HepG2 (cell line): ENCODE data around the gene FHIT. TPM values are rescaled to one million over a fixed set of nuclear protein-coding genes. Genes with fewer than 3 reads are reported as not detected.
A peak's percentile ranks its signal among the peaks of the same experiment; 100 is the strongest.

Source experiments
- ATAC-seq: fragments of 200-7000 bp; cut with Tn5 transposase; 3 replicates; pipeline ENCODE4 v1.9.1; 2020; ENCODE audit warnings: mild to moderate bottlenecking, moderate library complexity
- BruUV-seq: library from RNA; stranded (reverse); fragments of 400-500 nt; replicated peaks from 2 replicates; lab custom pipeline; 2021; lab: Mats Ljungman, UMichigan
- CTCF ChIA-PET: fragments of 300-600 bp; formaldehyde crosslinking; extraction: SDS; loops from one replicate; lab custom pipeline; 2021; ENCODE audit warnings: low total read pairs, inconsistent platforms, low intra/inter-chr PET ratio; lab: Yijun Ruan, JAX
- POLR2A ChIA-PET: fragments of 350-600 bp; sonication (Branson Sonifier 250); formaldehyde crosslinking; loops from one replicate; lab custom pipeline; 2020; ENCODE audit warnings: antibody characterized with exemption, inconsistent platforms; lab: Yijun Ruan, JAX
- DNase-seq: peaks from one replicate; pipeline ENCODE4 v3.0.0-alpha.2; 2015; ENCODE audit warnings: low spot score
- FAIRE-seq: peaks from 3 replicates; lab custom pipeline; 2011; peaks lifted over from hg19 to GRCh38; lab: Jason Lieb, UNC
- H2AFZ ChIP-seq: one replicate; pipeline ENCODE4 v1.6.1; 2011; ENCODE audit warnings: low read length, inconsistent platforms
- H3K27ac ChIP-seq: fragments of 300-600 bp; 3 replicates; pipeline ENCODE4 v1.8.0; 2011; ENCODE audit warnings: mixed run types, mild to moderate bottlenecking, mixed read lengths, low read length, inconsistent platforms; ENCODE audit not compliant: insufficient read depth; ENCODE audit errors: extremely low read length
- H3K27me3 ChIP-seq, 2 experiments: fragments of 200-600 bp in 1 of 2; 2 replicates in 1 of 2; 3 replicates in 1 of 2; pipeline versions ENCODE4 v1.6.0 to v1.8.0; 2011; ENCODE audit warnings: low read length in 2 of 2, mild to moderate bottlenecking in 2 of 2, moderate library complexity in 2 of 2, inconsistent platforms in 1 of 2; ENCODE audit not compliant: insufficient read depth in 2 of 2, control insufficient read depth in 1 of 2
- H3K36me3 ChIP-seq, 2 experiments: fragments of 200-600 bp in 1 of 2; replicated peaks in 1 of 2; 2 replicates in 1 of 2; 3 replicates in 1 of 2; pipeline versions ENCODE4 v1.5.1 to v1.8.0; 2011; ENCODE audit warnings: low read length in 2 of 2, inconsistent platforms in 1 of 2; ENCODE audit not compliant: insufficient read depth in 2 of 2, control insufficient read depth in 1 of 2
- H3K4me1 ChIP-seq: 2 replicates; pipeline ENCODE4 v1.5.1; 2012; ENCODE audit warnings: low read length, inconsistent platforms; ENCODE audit not compliant: insufficient read depth
- H3K4me2 ChIP-seq: 2 replicates; pipeline ENCODE4 v1.6.0; 2011; ENCODE audit warnings: low read depth, low read length, inconsistent platforms
- H3K4me3 ChIP-seq, 3 experiments: fragments of 200-600 bp in 1 of 3; sonication (generic), shearing (Covaris generic) in 1 of 3; replicated peaks in 1 of 3; 2 replicates each; pipeline ENCODE4 v1.5.1; 2011 to 2016; ENCODE audit warnings: low read length in 3 of 3, inconsistent platforms in 2 of 3, low read depth in 2 of 3, mild to moderate bottlenecking in 2 of 3, control low read depth in 1 of 3, mixed read lengths in 1 of 3; ENCODE audit not compliant: insufficient read depth in 1 of 3
- H3K79me2 ChIP-seq: one replicate; pipeline ENCODE4 v1.6.1; 2011; ENCODE audit warnings: low read length, inconsistent platforms; ENCODE audit not compliant: insufficient read depth
- H3K9ac ChIP-seq: 2 replicates; pipeline ENCODE4 v1.6.0; 2011; ENCODE audit warnings: mild to moderate bottlenecking, low read depth, low read length, inconsistent platforms; ENCODE audit not compliant: insufficient read depth
- H3K9me3 ChIP-seq: 2 replicates; pipeline ENCODE4 v1.5.1; 2012; ENCODE audit warnings: mild to moderate bottlenecking, low read length
- H4K20me1 ChIP-seq: 2 replicates; pipeline ENCODE4 v1.6.0; 2011; ENCODE audit warnings: inconsistent platforms, mild to moderate bottlenecking, low read length, moderate library complexity; ENCODE audit not compliant: insufficient read depth
- ARID5B ChIP-seq: IDR thresholded peaks from 2 replicates; pipeline ENCODE4 v1.4.0; 2020; ENCODE audit warnings: mild to moderate bottlenecking, missing genetic modification reagents
- BORCS8-MEF2B ChIP-seq: sonication (generic); formaldehyde crosslinking; IDR thresholded peaks from 2 replicates; pipeline ENCODE4 v1.8.0; 2022; ENCODE audit warnings: mild to moderate bottlenecking, missing genetic modification reagents
- CCAR2 ChIP-seq: fragments of 200-400 bp; formaldehyde crosslinking; optimal IDR thresholded peaks from 2 replicates; pipeline ENCODE3; 2018; ENCODE audit warnings: low read depth, mild to moderate bottlenecking, low read length, moderate library complexity
- JARID2 ChIP-seq: sonication (generic); formaldehyde crosslinking; IDR thresholded peaks from 2 replicates; pipeline ENCODE4 v1.8.1; 2023; ENCODE audit warnings: missing genetic modification reagents, inconsistent platforms; ENCODE audit not compliant: insufficient replicate concordance
- KAT2B ChIP-seq: fragments of 150-350 bp; IDR thresholded peaks from 2 replicates; pipeline ENCODE4 v1.6.1; 2014; ENCODE audit warnings: low read depth, low read length, borderline replicate concordance
- MAFF ChIP-seq: IDR thresholded peaks from 2 replicates; pipeline ENCODE4 v1.6.1; 2011; ENCODE audit warnings: low read depth, low read length, improper control_type of control experiment
- MAFK ChIP-seq, 2 experiments: IDR thresholded peaks in 1 of 2; conservative IDR thresholded peaks in 1 of 2; 2 replicates each; pipeline ENCODE4 v1.6.1; 2011; ENCODE audit warnings: improper control_type of control experiment in 2 of 2, low read length in 2 of 2
- MEIS1 ChIP-seq: sonication (generic); formaldehyde crosslinking; IDR thresholded peaks from 2 replicates; pipeline ENCODE4 v1.9.0; 2021; ENCODE audit warnings: mild to moderate bottlenecking, missing genetic modification reagents, moderate library complexity, borderline replicate concordance
- SRSF1 ChIP-seq: fragments of 200-400 bp; formaldehyde crosslinking; optimal IDR thresholded peaks from 2 replicates; pipeline ENCODE3; 2017; ENCODE audit warnings: mild to moderate bottlenecking, low read depth, low read length, moderate library complexity
- ZNF33A ChIP-seq: sonication (generic); formaldehyde crosslinking; IDR thresholded peaks from 2 replicates; pipeline ENCODE4 v1.5.1; 2020; ENCODE audit warnings: missing genetic modification reagents, mild to moderate bottlenecking, moderate library complexity, borderline replicate concordance
- ZNF430 ChIP-seq: sonication (generic); formaldehyde crosslinking; IDR thresholded peaks from 2 replicates; pipeline ENCODE4 v1.9.0; 2021; ENCODE audit warnings: mild to moderate bottlenecking, missing genetic modification reagents
- ZNF569 ChIP-seq: sonication (generic); formaldehyde crosslinking; IDR thresholded peaks from 2 replicates; pipeline ENCODE4 v1.5.0; 2020; ENCODE audit warnings: mild to moderate bottlenecking, missing genetic modification reagents, moderate library complexity, borderline replicate concordance
- ZSCAN21 ChIP-seq: sonication (generic); formaldehyde crosslinking; IDR thresholded peaks from 2 replicates; pipeline ENCODE4 v1.8.0; 2022; ENCODE audit warnings: mild to moderate bottlenecking, missing genetic modification reagents, moderate library complexity, borderline replicate concordance
- WGBS: methylation state at CpG from one replicate; pipeline ENCODE4 v1.1.6; 2017; ENCODE audit warnings: low lambda C conversion rate; 5-methylcytosine and 5-hydroxymethylcytosine counted together
- in situ Hi-C: cut with HindIII; loops from 2 replicates; pipeline ENCODE4 v1.10.0; 2017; ENCODE audit warnings: low pct_unique_long_range_greater_than_20kb; ENCODE audit not compliant: extremely low pct_ligation_motif_present
- intact Hi-C: fragments of 100-400 bp; cut with micrococcal nuclease; formaldehyde crosslinking; loops from one replicate; pipeline ENCODE4 v1.10.0; 2022; ENCODE audit not compliant: unreplicated experiment
- polyA plus RNA-seq, 8 experiments: library from polyadenylated mRNA; depleted of rRNA in 3 of 8; stranded (reverse) in 7 of 8; unstranded in 1 of 8; fragments of >200 nt; fragmentation: Illumina TruSeq in 4 of 8; extraction: Trizol in 4 of 8; gene quantifications; 2 replicates each; pipeline versions ENCODE4 v1.2.1 to v1.2.3, GENCODE V29; 2011 to 2016; ENCODE audit warnings: low read depth in 4 of 8, missing spikeins in 1 of 8, mixed read lengths in 1 of 8; ENCODE audit not compliant: insufficient read depth in 1 of 8
- total RNA-seq, 5 experiments: library from RNA; depleted of rRNA; stranded (reverse); fragments of >200 nt; fragmentation: Illumina TruSeq; extraction: Trizol; gene quantifications; 2 replicates each; pipeline ENCODE4 v1.2.3, GENCODE V29; 2016; ENCODE audit warnings: low read depth in 1 of 5
- TF ChIP-seq, protein P1 (sequence below): sonication (generic); formaldehyde crosslinking; IDR thresholded peaks from 2 replicates; pipeline ENCODE4 v1.5.0; 2020; ENCODE audit warnings: mild to moderate bottlenecking, low read depth, missing genetic modification reagents, borderline replicate concordance

Gene FHIT
- total and polyA plus RNA-seq, 2 of the 13 experiments (the other 11 are each of a cell fraction or from before 2014, with no cell fraction given) = 4.0 to 4.6 TPM

DNA sequence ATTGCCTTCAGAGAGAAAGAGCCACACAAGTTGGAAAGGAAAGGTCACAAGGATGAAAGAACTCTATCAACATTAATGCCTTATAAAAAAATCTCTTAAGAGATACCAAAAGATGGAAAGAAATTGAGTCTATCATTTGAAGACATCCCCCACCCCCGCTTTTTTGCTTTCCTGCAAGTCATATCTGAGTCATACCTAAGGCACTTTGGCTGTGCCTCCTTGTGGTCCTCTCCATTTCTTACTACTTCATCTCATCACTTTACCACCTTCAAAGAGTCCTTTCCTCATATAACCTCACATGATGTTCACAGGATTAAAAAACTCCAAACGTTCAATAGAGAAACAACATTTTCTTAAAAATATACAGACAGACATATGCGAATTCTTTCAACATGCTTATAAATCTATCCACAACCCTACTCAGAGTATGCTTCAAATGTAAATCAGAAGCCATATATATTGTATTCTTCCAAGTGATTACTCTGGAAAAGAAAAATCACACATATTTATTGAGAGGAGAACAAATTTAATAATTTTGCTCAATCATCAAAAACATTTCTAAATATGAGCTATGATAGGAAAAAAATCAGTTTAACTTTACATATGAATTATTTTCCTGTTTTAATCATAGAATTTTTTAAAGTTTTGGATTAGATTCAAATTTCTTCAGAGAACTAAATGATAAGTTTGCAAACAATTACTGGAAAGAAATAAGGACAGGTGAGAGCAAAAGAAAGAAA lies 1197.6 kb downstream of the FHIT start:
- Histone ChIP-seq H3K4me2 (no peak overlapping the region), H3K27me3 (no peaks in the 10 kb centered on the region), H2AFZ (no peak overlapping the region), H3K36me3 (no peaks in the 10 kb centered on the region), H3K9ac (no peak overlapping the region), H3K27ac (no peak overlapping the region), H3K79me2 (no peaks in the 10 kb centered on the region), H3K4me1 (no peaks in the 10 kb centered on the region), H4K20me1 (no peaks in the 10 kb centered on the region), H3K9me3 (peaks cover 10% of the 10 kb centered on the region; the same call in 1 of the 2 replicates), H3K4me3 (no peak overlapping the region)
- in situ Hi-C loops (no loop called here), intact Hi-C loops (no loop called here)
- ChIA-PET CTCF (no interaction called here), POLR2A (no interaction called here)
- ATAC-seq = no peak
- no peak for DNase-seq
- 4% methylated on average over 3 of the region's 3 CpGs for WGBS
- BruUV-seq = no TSS peak
- no peak for FAIRE-seq
- no peak for TF ChIP-seq KAT2B
- TF ChIP-seq MAFF = peak; percentile 68
- peak; percentile 61 to 79; a peak in 3 of 4 replicates for TF ChIP-seq MAFK (conservative IDR thresholded peaks at IDR 0.05 in 1 of 2, IDR thresholded peaks at IDR 0.05 in 1 of 2; ENCODE audit: low read length in 2 of 2)

DNA sequence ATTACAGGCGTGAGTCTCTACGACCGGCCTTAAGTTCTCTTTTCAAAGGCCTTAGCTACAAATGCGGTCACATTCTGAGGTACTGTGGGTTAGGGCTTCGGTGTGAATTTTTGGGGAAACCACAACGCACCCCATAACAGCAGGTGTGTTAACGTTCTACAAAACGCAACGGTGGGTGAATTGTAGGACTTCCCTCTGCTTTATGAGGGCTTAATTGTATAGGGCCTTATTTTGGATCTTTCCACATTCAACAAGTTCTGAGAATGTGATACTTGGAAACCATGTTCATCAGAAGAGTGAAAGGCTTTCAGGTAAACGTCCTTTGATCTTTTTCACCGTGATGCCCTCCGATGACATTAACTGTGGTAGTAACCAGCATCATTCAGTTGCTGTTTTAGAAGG lies 1202.8 kb downstream of the FHIT start:
- Histone ChIP-seq H3K9ac (no peak overlapping the region), H3K36me3 (no peaks in the 10 kb centered on the region), H3K27me3 (no peaks in the 10 kb centered on the region), H3K27ac (no peak overlapping the region), H3K9me3 (no peaks in the 10 kb centered on the region; the same call in 1 of the 2 replicates), H3K79me2 (no peaks in the 10 kb centered on the region), H3K4me3 (no peak overlapping the region), H3K4me1 (no peaks in the 10 kb centered on the region), H4K20me1 (no peaks in the 10 kb centered on the region), H2AFZ (no peak overlapping the region), H3K4me2 (no peak overlapping the region)
- no TSS peak for BruUV-seq
- DNase-seq = no peak
- CTCF ChIA-PET = no interaction called here
- no peak for FAIRE-seq
- ATAC-seq = no peak
- in situ Hi-C loops = no loop called here
- intact Hi-C loops = no loop called here
- POLR2A ChIA-PET = no interaction called here
- 61% methylated on average over 11 of the region's 12 CpGs for WGBS
- TF ChIP-seq ZNF569 (CRISPR knock-in tag) = no peak
- no peak for TF ChIP-seq CCAR2
- no peak for TF ChIP-seq BORCS8-MEF2B (CRISPR knock-in tag)
- TF ChIP-seq, protein P1, sequence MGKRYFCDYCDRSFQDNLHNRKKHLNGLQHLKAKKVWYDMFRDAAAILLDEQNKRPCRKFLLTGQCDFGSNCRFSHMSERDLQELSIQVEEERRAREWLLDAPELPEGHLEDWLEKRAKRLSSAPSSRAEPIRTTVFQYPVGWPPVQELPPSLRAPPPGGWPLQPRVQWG (CRISPR knock-in tag) = no peak
- TF ChIP-seq ZSCAN21 = no peak
- no peak for TF ChIP-seq MEIS1 (CRISPR knock-in tag)
- TF ChIP-seq SRSF1 = no peak
- TF ChIP-seq ARID5B (CRISPR knock-in tag) = no peak
- TF ChIP-seq ZNF430 (CRISPR knock-in tag) = no peak
- no peak for TF ChIP-seq ZNF33A (CRISPR knock-in tag)
- TF ChIP-seq JARID2 = no peak
